Tibial nerve (tissue), 4 donors: ENCODE data around the gene NANOS1. TPM values are rescaled to one million over a fixed set of nuclear protein-coding genes. Genes with fewer than 3 reads are reported as not detected.

Source experiments
- DNase-seq, 2 donors: peaks; one replicate each; pipeline ENCODE4 v3.0.0-alpha.2; 2019; ENCODE audit warnings: low spot score in 2 of 2
- H3K27ac ChIP-seq, 4 donors: fragments of 200-600 bp; sonication (generic) in 3 of 4; one replicate each; pipeline ENCODE4 v1.5.1; 2017 to 2019; ENCODE audit warnings: mild to moderate bottlenecking in 1 of 4
- H3K27me3 ChIP-seq, 2 donors: fragments of 200-600 bp; sonication (generic) in 1 of 2; one replicate each; pipeline versions ENCODE4 v1.5.1 to v1.6.0; 2017 to 2019
- H3K36me3 ChIP-seq, 3 donors: fragments of 200-600 bp; sonication (generic); one replicate each; pipeline ENCODE4 v1.5.1; 2018 to 2019
- H3K4me1 ChIP-seq, 4 donors: fragments of 200-600 bp; sonication (generic) in 3 of 4; one replicate each; pipeline ENCODE4 v1.5.1; 2017 to 2019
- H3K4me3 ChIP-seq, 4 donors: fragments of 200-600 bp; sonication (generic) in 3 of 4; one replicate each; pipeline ENCODE4 v1.5.1; 2017 to 2019; ENCODE audit warnings: mild to moderate bottlenecking in 1 of 4, moderate library complexity in 1 of 4
- H3K9me3 ChIP-seq, 4 donors: fragments of 200-600 bp; sonication (generic) in 3 of 4; one replicate each; pipeline ENCODE4 v1.5.1; 2017 to 2019
- EP300 ChIP-seq, 2 donors: sonication (generic); formaldehyde crosslinking; IDR thresholded peaks; one replicate each; pipeline ENCODE4 v1.6.1; 2017; ENCODE audit warnings: antibody characterized with exemption in 2 of 2, mild to moderate bottlenecking in 1 of 2
- POLR2A ChIP-seq, 2 donors: fragments of 450-650 bp; IDR thresholded peaks; one replicate each; pipeline ENCODE4 v1.6.1; 2017; ENCODE audit warnings: antibody characterized with exemption in 2 of 2, mild to moderate bottlenecking in 2 of 2, moderate library complexity in 2 of 2
- WGBS, 2 donors: methylation state at CpG; one replicate each; pipeline ENCODE4 v1.1.5; 2018; 5-methylcytosine and 5-hydroxymethylcytosine counted together
- total RNA-seq, 4 donors: library from RNA; depleted of rRNA; stranded (reverse); fragments of >200 nt; gene quantifications; one replicate each; pipeline ENCODE4 v1.1.0, GENCODE V29; 2016
- TF ChIP-seq, protein P1 (sequence below), 5 experiments: fragments of 200-600 bp in 3 of 5; fragments of 450-650 bp in 2 of 5; sonication (generic) in 3 of 5; IDR thresholded peaks; one replicate each; pipeline ENCODE4 v1.5.1; 2016 to 2019; ENCODE audit warnings: antibody characterized with exemption in 5 of 5, mild to moderate bottlenecking in 3 of 5, moderate library complexity in 2 of 5

NANOS1 gene
- total RNA-seq, 4 donors from 2014 or later: 4.8 to 9.4 (median 6.0) TPM

DNA sequence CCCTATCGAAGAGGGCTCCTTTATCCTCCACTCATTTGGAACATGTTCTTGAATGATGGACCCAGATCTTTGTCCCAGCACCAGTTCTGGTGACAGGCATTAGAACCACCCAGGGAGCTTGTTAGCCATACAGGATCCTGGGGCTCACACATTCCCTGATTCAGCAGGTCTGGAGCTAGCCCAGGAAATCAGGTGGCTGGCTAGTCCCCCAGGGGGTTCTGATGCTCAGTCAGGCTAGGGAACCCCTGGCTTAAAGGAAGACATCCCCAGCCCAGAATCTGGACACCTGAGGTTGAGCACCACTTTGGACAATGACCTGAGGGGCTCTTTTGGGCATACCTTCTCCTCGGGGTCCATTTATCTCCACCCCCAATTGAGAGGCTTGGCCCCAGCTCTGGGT, 37.0 kb upstream of the NANOS1 start:
- no peak for TF ChIP-seq EP300 (IDR thresholded peaks at IDR 0.05)
- TF ChIP-seq, protein P1, sequence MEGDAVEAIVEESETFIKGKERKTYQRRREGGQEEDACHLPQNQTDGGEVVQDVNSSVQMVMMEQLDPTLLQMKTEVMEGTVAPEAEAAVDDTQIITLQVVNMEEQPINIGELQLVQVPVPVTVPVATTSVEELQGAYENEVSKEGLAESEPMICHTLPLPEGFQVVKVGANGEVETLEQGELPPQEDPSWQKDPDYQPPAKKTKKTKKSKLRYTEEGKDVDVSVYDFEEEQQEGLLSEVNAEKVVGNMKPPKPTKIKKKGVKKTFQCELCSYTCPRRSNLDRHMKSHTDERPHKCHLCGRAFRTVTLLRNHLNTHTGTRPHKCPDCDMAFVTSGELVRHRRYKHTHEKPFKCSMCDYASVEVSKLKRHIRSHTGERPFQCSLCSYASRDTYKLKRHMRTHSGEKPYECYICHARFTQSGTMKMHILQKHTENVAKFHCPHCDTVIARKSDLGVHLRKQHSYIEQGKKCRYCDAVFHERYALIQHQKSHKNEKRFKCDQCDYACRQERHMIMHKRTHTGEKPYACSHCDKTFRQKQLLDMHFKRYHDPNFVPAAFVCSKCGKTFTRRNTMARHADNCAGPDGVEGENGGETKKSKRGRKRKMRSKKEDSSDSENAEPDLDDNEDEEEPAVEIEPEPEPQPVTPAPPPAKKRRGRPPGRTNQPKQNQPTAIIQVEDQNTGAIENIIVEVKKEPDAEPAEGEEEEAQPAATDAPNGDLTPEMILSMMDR (IDR thresholded peaks at IDR 0.05): no peak
- no peak for TF ChIP-seq POLR2A (IDR thresholded peaks at IDR 0.05)
- no peak for DNase-seq
- no peaks in the 10 kb centered on the region for H3K27me3 ChIP-seq
- 81 to 88% methylated on average over 2 of the region's 2 CpGs for WGBS, 2 donors
- no peak overlapping the region for H3K27ac ChIP-seq
- no peak overlapping the region for H3K4me3 ChIP-seq
- no peaks in the 10 kb centered on the region for H3K36me3 ChIP-seq
- peaks cover 0 to 9% (median 0%) of the 10 kb centered on the region in 4 donors for H3K9me3 ChIP-seq
- H3K4me1 ChIP-seq: no peaks in the 10 kb centered on the region

DNA sequence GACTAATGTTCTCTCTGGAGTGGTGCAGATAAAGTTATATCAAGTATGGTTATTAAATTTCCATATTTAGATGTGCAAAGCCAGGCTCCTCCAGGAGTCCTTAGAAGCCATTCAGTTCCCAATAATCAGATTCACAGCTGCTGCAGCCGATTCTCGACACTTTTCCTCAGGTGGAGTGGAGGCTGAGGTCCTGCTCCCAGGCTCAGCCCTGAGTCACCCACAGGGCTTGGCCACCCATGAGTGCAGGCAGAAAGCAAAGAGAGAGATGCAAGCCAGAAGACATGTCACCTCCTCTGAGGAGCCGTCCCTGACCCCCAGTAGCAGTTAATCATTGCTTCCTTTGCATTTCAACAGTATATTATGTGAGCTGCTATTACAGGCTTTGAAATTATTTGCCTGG, 36.3 kb upstream of the NANOS1 start:
- no peak for DNase-seq
- no peaks in the 10 kb centered on the region for H3K36me3 ChIP-seq
- 68 to 76% methylated on average over 3 of the region's 3 CpGs for WGBS, 2 donors
- TF ChIP-seq EP300 (IDR thresholded peaks at IDR 0.05) (no peak), POLR2A (IDR thresholded peaks at IDR 0.05) (no peak)
- TF ChIP-seq, protein P1 (IDR thresholded peaks at IDR 0.05): no peak
- no peak overlapping the region for H3K27ac ChIP-seq
- H3K27me3 ChIP-seq: no peaks in the 10 kb centered on the region
- H3K4me1 ChIP-seq: no peaks in the 10 kb centered on the region
- H3K4me3 ChIP-seq: no peak overlapping the region
- H3K9me3 ChIP-seq: peaks cover 0 to 11% (median 0%) of the 10 kb centered on the region in 4 donors

DNA sequence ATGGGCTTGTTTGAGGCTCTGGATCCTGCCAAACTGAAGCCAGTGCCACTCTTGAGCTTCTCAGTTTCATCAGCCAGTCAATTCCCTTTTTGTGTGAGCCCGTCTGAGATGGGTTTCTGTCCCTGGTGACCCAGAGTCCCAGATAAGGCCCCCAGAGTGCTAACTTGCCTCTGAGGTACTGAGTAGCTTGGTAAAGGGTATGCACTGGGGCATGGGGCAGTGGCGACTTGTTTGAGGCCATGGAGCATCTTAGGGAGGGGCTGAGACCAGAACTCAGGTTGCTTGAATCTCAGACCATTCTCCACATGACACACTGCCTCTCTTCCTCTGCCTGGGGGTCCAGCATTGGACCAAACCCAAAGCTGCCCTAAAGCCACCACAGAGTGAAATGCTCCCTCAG, 35.2 kb upstream of the NANOS1 start:
- Histone ChIP-seq H3K27me3 (no peaks in the 10 kb centered on the region), H3K27ac (no peak overlapping the region), H3K4me1 (no peaks in the 10 kb centered on the region), H3K4me3 (no peak overlapping the region), H3K36me3 (no peaks in the 10 kb centered on the region), H3K9me3 (peaks cover 0 to 11% (median 0%) of the 10 kb centered on the region in 4 donors)
- no peak for DNase-seq
- TF ChIP-seq POLR2A (IDR thresholded peaks at IDR 0.05): no peak
- TF ChIP-seq EP300 (IDR thresholded peaks at IDR 0.05): no peak
- TF ChIP-seq, protein P1 (IDR thresholded peaks at IDR 0.05): no peak
- WGBS, 2 donors: 38 to 79% methylated on average over 2 of the region's 2 CpGs

DNA sequence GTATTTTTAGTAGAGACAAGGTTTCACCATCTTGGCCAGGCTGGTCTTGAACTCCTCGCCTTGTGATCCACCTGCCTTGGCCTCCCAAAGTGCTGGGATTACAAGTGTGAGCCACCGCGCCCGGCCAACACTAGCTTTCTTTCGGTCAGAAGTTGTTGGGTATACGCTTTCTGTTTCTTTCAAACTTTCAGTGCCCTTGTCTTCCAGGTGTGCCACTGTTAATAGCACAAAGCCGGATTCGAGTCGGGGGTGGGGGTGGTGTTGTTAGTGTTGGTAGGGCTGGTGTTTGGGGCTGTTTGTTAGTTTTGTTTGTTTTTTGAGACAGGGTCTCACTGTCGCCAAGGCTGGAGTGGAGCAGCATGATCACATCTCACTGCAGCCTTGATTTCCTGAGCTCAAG, 33.8 kb upstream of the NANOS1 start:
- Histone ChIP-seq H3K4me1 (no peaks in the 10 kb centered on the region), H3K27ac (no peak overlapping the region), H3K9me3 (peaks cover 0 to 5% (median 0%) of the 10 kb centered on the region in 4 donors), H3K27me3 (no peaks in the 10 kb centered on the region), H3K36me3 (no peaks in the 10 kb centered on the region), H3K4me3 (no peak overlapping the region)
- 88 to 92% methylated on average over 10 of the region's 10 CpGs for WGBS, 2 donors
- TF ChIP-seq POLR2A (IDR thresholded peaks at IDR 0.05) (no peak), EP300 (IDR thresholded peaks at IDR 0.05) (no peak)
- TF ChIP-seq, protein P1 (IDR thresholded peaks at IDR 0.05): no peak
- DNase-seq: no peak

DNA sequence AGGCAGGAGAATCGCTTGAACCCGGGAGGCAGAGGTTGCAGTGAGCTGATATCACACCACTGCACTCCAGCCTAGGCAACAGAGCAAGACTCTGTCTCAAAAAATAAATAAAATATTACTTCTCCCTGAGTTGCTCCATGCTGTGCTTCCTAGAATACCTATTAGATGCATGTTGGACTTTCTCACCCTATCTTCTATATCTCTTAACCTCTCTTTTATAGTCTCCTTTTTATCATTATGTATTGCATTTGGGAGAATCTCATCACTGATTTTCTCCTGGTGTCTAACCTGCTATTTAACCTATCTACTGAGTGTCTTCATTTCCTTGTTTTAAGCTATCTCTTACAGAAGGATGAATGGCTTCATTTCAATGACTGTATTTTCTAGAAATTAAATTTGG, 32.1 kb upstream of the NANOS1 start:
- no peak for DNase-seq
- TF ChIP-seq, protein P1 (IDR thresholded peaks at IDR 0.05): no peak
- TF ChIP-seq EP300 (IDR thresholded peaks at IDR 0.05) (no peak), POLR2A (IDR thresholded peaks at IDR 0.05) (no peak)
- H3K4me3 ChIP-seq: no peak overlapping the region

More for the DNA sequence above, 32.1 kb upstream of the NANOS1 start:
- Histone ChIP-seq H3K27ac (no peak overlapping the region), H3K27me3 (no peaks in the 10 kb centered on the region), H3K9me3 (peaks cover 0 to 5% (median 0%) of the 10 kb centered on the region in 4 donors), H3K36me3 (no peaks in the 10 kb centered on the region), H3K4me1 (no peaks in the 10 kb centered on the region)
- WGBS, 2 donors: 97% methylated on average over 2 of the region's 2 CpGs
